GM12878 (cell line): ENCODE data around the gene ADSS1. TPM values are rescaled to one million over a fixed set of nuclear protein-coding genes. Genes with fewer than 3 reads are reported as not detected.

Experiments
- ATAC-seq: fragments of 200-7000 bp; cut with Tn5 transposase; 3 replicates; pipeline ENCODE4 v1.9.1; 2020; ENCODE audit warnings: mild to moderate bottlenecking, moderate library complexity
- BruUV-seq: library from RNA; stranded (reverse); fragments of 400-500 nt; replicated peaks from 2 replicates; lab custom pipeline; 2021; lab: Mats Ljungman, UMichigan
- CTCF ChIA-PET: fragments of 300-600 bp; sonication (Branson Sonifier 250); formaldehyde crosslinking; extraction: SDS; loops from one replicate; lab custom pipeline; 2021; ENCODE audit warnings: inconsistent platforms; lab: Yijun Ruan, JAX
- POLR2A ChIA-PET: fragments of 350-600 bp; formaldehyde crosslinking; extraction: SDS; loops from one replicate; lab custom pipeline; 2021; ENCODE audit warnings: inconsistent platforms; lab: Charles Lee
- RAD21 ChIA-PET: fragments of 300-600 bp; sonication (Branson Sonifier 250); formaldehyde crosslinking; loops from one replicate; lab custom pipeline; 2023; ENCODE audit warnings: antibody characterized with exemption; ENCODE audit not compliant: unreplicated experiment; lab: Charles Lee
- SMC1A ChIA-PET: fragments of 300-600 bp; sonication (Branson Sonifier 250); formaldehyde crosslinking; loops from one replicate; lab custom pipeline; 2023; ENCODE audit not compliant: unreplicated experiment, uncharacterized antibody; lab: Charles Lee
- DNase-seq: peaks from one replicate; pipeline ENCODE4 v3.0.0-alpha.2; 2011; ENCODE audit warnings: low read depth, low spot score
- FAIRE-seq: peaks from 3 replicates; lab custom pipeline; 2011; peaks lifted over from hg19 to GRCh38; lab: Jason Lieb, UNC
- H2AFZ ChIP-seq: 2 replicates; pipeline ENCODE4 v1.6.0; 2011; ENCODE audit warnings: low read depth, low read length, control low read depth; ENCODE audit not compliant: control insufficient read depth
- H3K27ac ChIP-seq: 2 replicates; pipeline ENCODE4 v1.5.1; 2011; ENCODE audit warnings: control low read depth; ENCODE audit not compliant: control insufficient read depth, insufficient read depth
- H3K27me3 ChIP-seq, 2 experiments: replicated peaks in 1 of 2; 2 replicates each; pipeline versions ENCODE4 v1.6.0 to v1.6.1; 2011; ENCODE audit warnings: low read length in 1 of 2; ENCODE audit not compliant: control insufficient read depth in 2 of 2, insufficient read depth in 2 of 2
- H3K36me3 ChIP-seq, 2 experiments: 2 replicates each; pipeline ENCODE4 v1.5.1; 2011; ENCODE audit warnings: low read length in 1 of 2; ENCODE audit not compliant: control insufficient read depth in 2 of 2, insufficient read depth in 2 of 2
- H3K4me1 ChIP-seq: 2 replicates; pipeline ENCODE4 v1.6.1; 2011; ENCODE audit warnings: mild to moderate bottlenecking, low read length, moderate library complexity, mixed read lengths; ENCODE audit not compliant: control insufficient read depth, insufficient read depth
- H3K4me2 ChIP-seq: 2 replicates; pipeline ENCODE4 v1.6.0; 2011; ENCODE audit warnings: control low read depth; ENCODE audit not compliant: control insufficient read depth, insufficient read depth
- H3K4me3 ChIP-seq: fragments of 200-600 bp; sonication (generic); 2 replicates; pipeline ENCODE4 v1.5.1; 2016
- H3K79me2 ChIP-seq: 2 replicates; pipeline ENCODE4 v1.6.0; 2011; ENCODE audit warnings: low read length; ENCODE audit not compliant: control insufficient read depth, insufficient read depth
- H3K9ac ChIP-seq: 2 replicates; pipeline ENCODE4 v1.8.0; 2011; ENCODE audit warnings: low read length, control low read depth, mixed read lengths; ENCODE audit not compliant: control insufficient read depth, insufficient read depth
- H3K9me3 ChIP-seq: replicated peaks from 3 replicates; pipeline ENCODE4 v1.5.1; 2011; ENCODE audit warnings: mild to moderate bottlenecking, low read length; ENCODE audit not compliant: control insufficient read depth, insufficient read depth
- H4K20me1 ChIP-seq: 2 replicates; pipeline ENCODE4 v1.6.0; 2011; ENCODE audit not compliant: control insufficient read depth, insufficient read depth
- ATF7 ChIP-seq: fragments of 450-650 bp; IDR thresholded peaks from 2 replicates; pipeline ENCODE4 v1.6.1; 2016; ENCODE audit warnings: low read depth, mild to moderate bottlenecking
- CREM ChIP-seq: IDR thresholded peaks from 2 replicates; pipeline ENCODE4 v1.6.1; 2014; ENCODE audit warnings: antibody characterized with exemption, low read depth
- ETV6 ChIP-seq, 2 experiments: fragments of 450-650 bp in 1 of 2; IDR thresholded peaks in 1 of 2; conservative IDR thresholded peaks in 1 of 2; 2 replicates each; pipeline ENCODE4 v1.6.1; 2014; ENCODE audit warnings: antibody characterized with exemption in 1 of 2, borderline replicate concordance in 1 of 2, low read depth in 1 of 2, mild to moderate bottlenecking in 1 of 2, moderate library complexity in 1 of 2
- EZH2 ChIP-seq: IDR thresholded peaks from 2 replicates; pipeline ENCODE4 v1.6.1; 2012; ENCODE audit warnings: low read depth, mild to moderate bottlenecking, control low read depth, inconsistent platforms, low read length, borderline replicate concordance; ENCODE audit not compliant: control insufficient read depth
- FOXK2 ChIP-seq: fragments of 450-650 bp; IDR thresholded peaks from 2 replicates; pipeline ENCODE4 v1.6.1; 2017; ENCODE audit warnings: mild to moderate bottlenecking, moderate library complexity
- MLLT1 ChIP-seq: fragments of 450-650 bp; IDR thresholded peaks from 2 replicates; pipeline ENCODE4 v1.6.1; 2016; ENCODE audit warnings: mild to moderate bottlenecking
- MYB ChIP-seq: fragments of 150-350 bp; IDR thresholded peaks from 2 replicates; pipeline ENCODE4 v1.6.1; 2014; ENCODE audit warnings: mild to moderate bottlenecking, low read depth, low read length, borderline replicate concordance
- RCOR1 ChIP-seq: conservative IDR thresholded peaks from 2 replicates; pipeline ENCODE4 v1.6.1; 2012; ENCODE audit warnings: low read depth, low read length, improper control_type of control experiment
- SUPT20H ChIP-seq: IDR thresholded peaks from 2 replicates; pipeline ENCODE4 v1.6.1; 2011; ENCODE audit warnings: low read depth, mild to moderate bottlenecking, low read length, moderate library complexity, borderline replicate concordance; ENCODE audit not compliant: control insufficient read depth
- ZNF622 ChIP-seq: fragments of 450-650 bp; IDR thresholded peaks from 2 replicates; pipeline ENCODE4 v1.6.1; 2017; ENCODE audit warnings: mild to moderate bottlenecking, inconsistent platforms
- ZNF687 ChIP-seq: fragments of 450-650 bp; IDR thresholded peaks from 2 replicates; pipeline ENCODE4 v1.6.1; 2017; ENCODE audit warnings: mild to moderate bottlenecking, moderate library complexity
- ZZZ3 ChIP-seq: IDR thresholded peaks from 2 replicates; pipeline ENCODE4 v1.6.1; 2011; ENCODE audit warnings: low read depth; ENCODE audit not compliant: control insufficient read depth, insufficient read length
- WGBS: methylation state at CpG from one replicate; pipeline ENCODE4 v1.1.6; 2016; ENCODE audit warnings: low lambda C conversion rate; ENCODE audit not compliant: insufficient replicate concordance, insufficient coverage; ENCODE audit errors: missing lambda C conversion rate; 5-methylcytosine and 5-hydroxymethylcytosine counted together
- in situ Hi-C: fragments of 300-500 bp; cut with MboI; formaldehyde crosslinking; loops from 9 replicates; pipeline ENCODE4 v1.14.3; 2018; ENCODE audit warnings: mixed read lengths
- intact Hi-C: fragments of 100-400 bp; cut with micrococcal nuclease; formaldehyde crosslinking; loops from one replicate; pipeline ENCODE4 v1.14.2; 2022; ENCODE audit not compliant: unreplicated experiment
- polyA plus RNA-seq, 11 experiments: library from polyadenylated mRNA; depleted of rRNA in 4 of 11; unstranded in 6 of 11; stranded (reverse) in 5 of 11; fragments of >200 nt; fragmentation: Nextera tagmentation in 4 of 11; fragmentation: Illumina TruSeq in 1 of 11; extraction: Ambion mirVana in 4 of 11; extraction: Trizol in 1 of 11; gene quantifications; 1 replicate in 1 of 11; 2 replicates in 10 of 11; pipeline versions ENCODE4 v1.2.1 to v1.2.3, GENCODE V29; 2011 to 2016; ENCODE audit warnings: inconsistent platforms in 2 of 11, missing spikeins in 2 of 11, low read depth in 1 of 11
- total RNA-seq, 4 experiments: library from RNA; depleted of rRNA in 3 of 4; stranded (reverse); fragments of >200 nt in 3 of 4; fragmentation: Illumina TruSeq in 1 of 4; extraction: Trizol in 1 of 4; gene quantifications; 2 replicates each; pipeline versions ENCODE4 v1.2.1 to v1.2.3, GENCODE V29; 2013 to 2021
- TF ChIP-seq, protein P1 (sequence below): IDR thresholded peaks from 2 replicates; pipeline ENCODE4 v1.6.1; 2012; ENCODE audit warnings: low read depth, low read length, improper control_type of control experiment

ADSS1 gene
- total and polyA plus RNA-seq, 10 of the 15 experiments (the other 5 are each of a cell fraction or from before 2014, with no cell fraction given) = 0.11 to 0.45 (median 0.28) TPM; not detected in 5

- H3K27ac ChIP-seq = no peak overlapping the region
- in situ Hi-C loops (no loop called here), intact Hi-C loops (no loop called here)
- H3K36me3 ChIP-seq = peaks cover 3 to 4% of the 10 kb centered on the region in 2 experiments; a peak in 3 of 4 replicates
- TF ChIP-seq ATF7 = no peak
- no peak for TF ChIP-seq SUPT20H
- TF ChIP-seq RCOR1 = no peak
- no peak for TF ChIP-seq MLLT1
- TF ChIP-seq EZH2 = no peak
- no peak for TF ChIP-seq FOXK2
- no peak for TF ChIP-seq CREM
- TF ChIP-seq ZNF687 = no peak
- TF ChIP-seq ZZZ3 = no peak
- TF ChIP-seq ETV6 (conservative IDR thresholded peaks at IDR 0.05 in 1 of 2, IDR thresholded peaks at IDR 0.05 in 1 of 2; ENCODE audit: borderline replicate concordance in 1 of 2, low read depth in 1 of 2) = no peak
- TF ChIP-seq, protein P1, sequence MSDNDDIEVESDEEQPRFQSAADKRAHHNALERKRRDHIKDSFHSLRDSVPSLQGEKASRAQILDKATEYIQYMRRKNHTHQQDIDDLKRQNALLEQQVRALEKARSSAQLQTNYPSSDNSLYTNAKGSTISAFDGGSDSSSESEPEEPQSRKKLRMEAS = no peak
- TF ChIP-seq ZNF622 = no peak
- no peak for TF ChIP-seq MYB
- no peaks in the 10 kb centered on the region for H4K20me1 ChIP-seq
- no peaks in the 10 kb centered on the region for H3K9me3 ChIP-seq
- no TSS peak for BruUV-seq
- no peak overlapping the region for H2AFZ ChIP-seq
- ChIA-PET SMC1A (no interaction called here), POLR2A (no interaction called here), RAD21 (no interaction called here), CTCF (no interaction called here)
- no peaks in the 10 kb centered on the region for H3K79me2 ChIP-seq
- DNase-seq = no peak
- no peaks in the 10 kb centered on the region for H3K27me3 ChIP-seq
- H3K9ac ChIP-seq = no peak overlapping the region
- no peak for ATAC-seq
- H3K4me3 ChIP-seq = no peak overlapping the region
- WGBS = 68% methylated on average over 14 of the region's 14 CpGs
- no peak overlapping the region for H3K4me2 ChIP-seq
- peaks cover 4% of the 10 kb centered on the region for H3K4me1 ChIP-seq
- FAIRE-seq = no peak
These were observed 23.8 kb upstream of the ADSS1 start for GRCh38 chr14:104700225-104700651.
